Measurements from ENCODE around the gene ZBTB16. TPM values are rescaled to one million over a fixed set of nuclear protein-coding genes. Genes with fewer than 3 reads are reported as not detected.

ZBTB16 gene
- total RNA-seq, 4 donors from 2014 or later = 10.4 to 137 (median 18.8) TPM

DNA sequence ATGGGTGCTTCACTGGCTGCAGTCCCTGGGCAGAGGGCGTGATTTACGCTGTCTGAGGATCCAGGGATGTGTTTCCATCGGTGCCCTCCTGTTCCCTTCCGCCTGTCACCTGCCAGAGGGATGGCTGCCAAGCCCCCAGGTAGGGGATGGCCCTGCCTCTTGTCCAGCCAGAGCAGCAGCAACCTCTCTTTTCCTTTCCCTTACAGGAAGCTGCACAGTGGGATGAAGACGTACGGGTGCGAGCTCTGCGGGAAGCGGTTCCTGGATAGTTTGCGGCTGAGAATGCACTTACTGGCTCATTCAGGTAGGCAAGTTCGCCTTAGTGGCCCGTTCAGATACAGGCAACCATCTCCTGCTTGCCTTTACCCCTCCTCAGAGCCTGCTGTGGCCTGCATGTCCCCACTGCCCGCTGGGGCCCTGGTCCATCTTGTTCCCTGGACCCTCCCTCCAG lies 96.6 kb downstream of the ZBTB16 start:
- WGBS, 2 donors = 91 to 93% methylated on average over 6 to 10 of the region's 13 CpGs
- no peak overlapping the region for H3K4me3 ChIP-seq
- no peaks in the 10 kb centered on the region for H3K9me3 ChIP-seq
- H3K27me3 ChIP-seq = no peaks in the 10 kb centered on the region
- H3K4me1 ChIP-seq = peaks cover 55 to 98% (median 78%) of the 10 kb centered on the region in 3 donors
- DNase-seq = no peak
- H3K36me3 ChIP-seq = peaks cover 0 to 33% (median 4%) of the 10 kb centered on the region in 3 donors
- TF ChIP-seq CTCF (IDR thresholded peaks at IDR 0.05) (no peak), POLR2A (IDR thresholded peaks at IDR 0.05) (no peak)
- intact Hi-C loops (cut with DNase I) = no loop called here
- H3K27ac ChIP-seq = peak overlapping the region; percentile 84 to 99 (median 97)

GRCh38 chr11:114156782-114157181 lies 97.3 kb downstream of the ZBTB16 start:
- Histone ChIP-seq H3K27ac (peak overlapping the region; percentile 89 to 99 (median 97)), H3K36me3 (peaks cover 0 to 33% (median 4%) of the 10 kb centered on the region in 3 donors), H3K27me3 (no peaks in the 10 kb centered on the region), H3K9me3 (no peaks in the 10 kb centered on the region), H3K4me1 (peaks cover 61 to 98% (median 80%) of the 10 kb centered on the region in 3 donors), H3K4me3 (no peak overlapping the region)
- no peak for DNase-seq
- TF ChIP-seq POLR2A (IDR thresholded peaks at IDR 0.05) = no peak
- peak in 1 of 6 experiments; percentile 5 for TF ChIP-seq CTCF (IDR thresholded peaks at IDR 0.05)
- intact Hi-C loops (cut with DNase I) = no loop called here
- 57 to 66% methylated on average over 6 of the region's 6 CpGs for WGBS, 2 donors

DNA sequence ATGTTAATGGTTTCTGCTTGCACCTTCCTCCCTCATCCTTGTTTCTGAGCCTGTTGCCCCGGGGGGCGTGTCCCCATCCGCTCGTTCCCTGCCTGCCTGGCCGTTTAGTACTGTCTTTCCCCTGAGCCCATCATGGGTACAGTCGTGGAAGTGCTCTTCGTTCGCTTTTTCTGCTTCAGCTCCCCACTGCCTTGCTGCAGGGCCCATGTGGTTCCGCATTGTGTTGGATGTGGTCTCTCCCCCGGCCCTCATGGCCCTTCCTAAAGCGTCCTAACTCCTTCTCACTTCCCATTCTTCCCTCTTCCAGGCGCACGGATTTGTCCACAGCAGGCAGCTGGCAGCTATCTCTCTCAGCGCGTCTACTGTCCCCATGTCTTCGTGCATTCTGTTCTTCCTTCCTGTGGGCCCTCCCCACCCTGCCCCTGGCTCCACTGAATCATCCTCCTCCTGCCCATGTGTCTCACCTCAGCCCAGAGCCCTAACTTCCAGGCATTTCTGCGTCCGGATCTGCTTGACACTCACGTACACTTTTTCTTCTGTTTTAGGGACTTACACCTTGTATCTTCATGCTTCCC lies 98.1 kb downstream of the ZBTB16 start:
- H3K9me3 ChIP-seq = no peaks in the 10 kb centered on the region
- H3K4me3 ChIP-seq = no peak overlapping the region
- intact Hi-C loops (cut with DNase I) = no loop called here
- H3K4me1 ChIP-seq = peaks cover 69 to 98% (median 86%) of the 10 kb centered on the region in 3 donors
- TF ChIP-seq CTCF (IDR thresholded peaks at IDR 0.05) = no peak
- TF ChIP-seq POLR2A (IDR thresholded peaks at IDR 0.05) = no peak
- peaks cover 0 to 33% (median 4%) of the 10 kb centered on the region in 3 donors for H3K36me3 ChIP-seq
- no peaks in the 10 kb centered on the region for H3K27me3 ChIP-seq
- no peak for DNase-seq
- H3K27ac ChIP-seq = peak overlapping the region; percentile 89 to 99 (median 97)
- 84 to 89% methylated on average over 19 of the region's 19 CpGs for WGBS, 2 donors

DNA sequence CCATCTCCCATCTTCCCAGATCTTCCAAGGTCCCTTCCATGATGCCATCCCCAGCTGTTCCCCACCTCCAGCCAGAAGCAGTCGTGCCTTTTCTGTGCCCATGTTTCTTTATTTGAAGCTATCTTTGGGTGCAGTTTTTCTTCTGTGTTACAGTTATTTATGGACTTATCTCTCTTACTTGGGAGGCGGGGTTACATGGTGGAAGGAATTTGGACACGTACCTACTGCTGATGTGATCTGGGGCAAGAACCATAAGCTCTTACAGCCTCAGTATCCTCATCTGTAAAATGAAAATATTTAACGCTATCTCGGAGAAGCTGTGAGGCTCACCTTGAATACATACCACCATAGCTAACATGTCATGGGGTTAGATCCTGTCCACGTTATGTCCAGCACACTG lies 98.9 kb downstream of the ZBTB16 start:
- Histone ChIP-seq H3K27me3 (no peaks in the 10 kb centered on the region), H3K4me1 (peaks cover 77 to 98% (median 82%) of the 10 kb centered on the region in 3 donors), H3K9me3 (no peaks in the 10 kb centered on the region), H3K36me3 (peaks cover 0 to 33% (median 2%) of the 10 kb centered on the region in 3 donors), H3K27ac (peak overlapping the region; percentile 89 to 99 (median 97)), H3K4me3 (no peak overlapping the region)
- 85 to 89% methylated on average over 6 of the region's 6 CpGs for WGBS, 2 donors
- DNase-seq = no peak
- intact Hi-C loops (cut with DNase I) = no loop called here
- TF ChIP-seq CTCF (IDR thresholded peaks at IDR 0.05) (no peak), POLR2A (IDR thresholded peaks at IDR 0.05) (no peak)

DNA sequence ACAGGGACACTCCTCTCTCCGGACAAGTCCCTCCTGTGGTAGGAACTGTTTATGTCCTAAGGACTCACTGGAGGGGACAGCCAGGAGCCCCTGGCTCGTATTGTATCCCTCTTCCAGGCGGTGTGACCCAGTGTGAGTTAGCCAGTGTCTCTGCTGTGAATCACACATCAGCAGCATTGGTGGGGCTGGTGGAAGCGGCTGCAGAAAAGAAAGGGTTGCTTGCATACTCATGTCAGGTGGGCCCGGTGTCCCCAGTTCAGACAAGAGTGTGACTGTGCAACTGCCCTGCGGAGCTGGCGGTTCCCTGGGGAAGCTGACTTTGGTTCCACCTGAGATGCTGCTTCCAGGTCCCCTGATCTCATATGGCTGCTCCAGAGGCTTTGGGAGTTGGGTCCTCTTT lies 99.4 kb downstream of the ZBTB16 start:
- Histone ChIP-seq H3K27me3 (peaks cover 0 to 3% (median 0%) of the 10 kb centered on the region in 4 donors), H3K9me3 (no peaks in the 10 kb centered on the region), H3K4me1 (peaks cover 80 to 98% (median 82%) of the 10 kb centered on the region in 3 donors), H3K4me3 (no peak overlapping the region), H3K36me3 (peaks cover 0 to 33% (median 0%) of the 10 kb centered on the region in 3 donors), H3K27ac (peak overlapping the region; percentile 89 to 99 (median 97))
- DNase-seq = no peak
- intact Hi-C loops (cut with DNase I) = no loop called here
- WGBS, 2 donors = 91 to 92% methylated on average over 3 to 6 of the region's 7 CpGs
- no peak for TF ChIP-seq CTCF (IDR thresholded peaks at IDR 0.05)

Measured in esophagus squamous epithelium (tissue), 5 donors.